ENCODE data around the gene DNM3.

DNM3 gene

DNA sequence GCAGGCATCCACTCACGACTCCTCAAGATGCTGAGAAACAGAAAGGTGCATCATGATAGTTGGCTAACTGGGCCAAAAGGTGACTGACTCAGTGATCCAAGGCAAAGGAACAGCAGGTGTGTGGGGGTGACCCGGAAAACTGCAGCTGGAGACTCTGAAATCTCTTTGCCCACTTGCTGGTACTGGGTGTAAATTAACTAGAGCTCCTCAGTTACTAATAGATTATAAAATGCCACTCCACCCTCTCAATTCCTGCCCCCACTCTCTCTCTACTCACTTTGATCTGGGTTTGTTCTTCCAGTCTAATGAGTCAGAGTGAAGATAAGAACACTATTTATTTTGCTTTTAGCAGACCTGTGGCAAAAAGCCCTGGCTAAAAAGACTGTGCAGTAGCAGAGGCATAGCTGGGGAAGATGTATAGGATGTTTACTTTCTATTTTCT lies 609.7 kb downstream of the DNM3 start:
- no peak overlapping the region for H3K27ac Mint-ChIP-seq

DNA sequence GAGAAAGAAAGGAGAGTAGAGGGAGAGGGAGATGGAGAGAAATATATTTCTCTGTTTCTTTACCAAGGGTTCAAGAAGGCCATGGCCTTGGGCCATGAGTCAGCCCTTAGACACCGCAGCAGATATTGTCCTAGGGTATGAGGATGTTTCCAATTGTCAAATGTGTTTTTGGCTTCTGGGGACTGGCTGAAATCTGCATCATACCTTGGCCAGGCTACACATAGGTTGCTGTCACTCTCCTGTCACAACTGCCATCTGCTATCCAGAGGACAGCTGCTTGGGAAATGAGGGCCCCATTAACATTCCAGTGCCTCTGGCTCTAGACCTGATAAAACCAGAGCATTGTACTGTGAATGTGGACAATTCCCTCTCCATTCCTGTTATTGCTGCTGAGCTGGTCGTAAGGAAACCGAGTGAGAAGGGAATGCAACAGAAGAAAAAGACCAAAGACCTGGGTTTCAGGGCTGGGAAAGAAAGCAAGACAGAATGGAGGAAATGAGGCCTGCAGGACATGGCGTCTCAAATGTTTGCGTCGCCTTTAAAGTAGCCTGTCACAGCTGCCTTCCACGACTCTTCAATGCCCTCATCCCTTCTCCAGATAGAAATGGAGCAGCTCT lies 611.3 kb downstream of the DNM3 start:
- Mint-ChIP-seq H3K4me3 (no peak overlapping the region), H3K27ac (no peak overlapping the region), H3K36me3 (no peaks in the 10 kb centered on the region), H3K9me3 (no peaks in the 10 kb centered on the region), H3K4me1 (peaks cover 12% of the 10 kb centered on the region)
- ATAC-seq (no peak), DNase-seq (ENCODE audit: low spot score in 2 of 2) (no peak)

More for the DNA sequence above, 609.7 kb downstream of the DNM3 start:
- no peak for DNase-seq (ENCODE audit: low spot score in 2 of 2)
- peak; percentile 72 for ATAC-seq
- peaks cover 12% of the 10 kb centered on the region for H3K4me1 Mint-ChIP-seq
- no peaks in the 10 kb centered on the region for H3K9me3 Mint-ChIP-seq
- no peaks in the 10 kb centered on the region for H3K36me3 Mint-ChIP-seq
- no peak overlapping the region for H3K4me3 Mint-ChIP-seq

DNA sequence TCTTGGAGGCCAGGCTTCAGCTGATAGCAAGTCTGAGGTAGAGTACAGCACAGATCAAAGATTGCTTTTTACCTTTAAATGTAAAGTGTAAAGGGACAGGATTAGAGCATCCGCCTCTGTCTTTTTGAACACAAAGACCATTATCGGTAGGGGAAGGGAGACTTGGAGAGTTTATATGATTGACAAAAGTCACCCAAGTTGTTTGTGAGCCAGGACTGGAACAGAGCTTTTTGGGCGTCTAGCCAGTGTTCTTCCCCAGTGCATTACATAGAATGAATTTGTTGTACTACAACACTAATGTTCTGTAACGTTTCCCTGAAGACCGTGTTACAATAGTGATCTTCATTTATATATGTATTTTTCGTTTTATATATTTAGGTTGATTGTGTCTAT lies 611.9 kb downstream of the DNM3 start:
- Mint-ChIP-seq H3K27ac (no peak overlapping the region), H3K4me1 (peaks cover 12% of the 10 kb centered on the region), H3K36me3 (no peaks in the 10 kb centered on the region), H3K9me3 (no peaks in the 10 kb centered on the region), H3K4me3 (no peak overlapping the region)
- no peak for DNase-seq (ENCODE audit: low spot score in 2 of 2)
- no peak for ATAC-seq

- Mint-ChIP-seq H3K4me1 (peaks cover 12% of the 10 kb centered on the region), H3K4me3 (no peak overlapping the region), H3K9me3 (no peaks in the 10 kb centered on the region), H3K36me3 (no peaks in the 10 kb centered on the region), H3K27ac (no peak overlapping the region)
- ATAC-seq (no peak), DNase-seq (ENCODE audit: low spot score in 2 of 2) (no peak)
These were observed 612.3 kb downstream of the DNM3 start for GRCh38 chr1:172453607-172454006.

DNA sequence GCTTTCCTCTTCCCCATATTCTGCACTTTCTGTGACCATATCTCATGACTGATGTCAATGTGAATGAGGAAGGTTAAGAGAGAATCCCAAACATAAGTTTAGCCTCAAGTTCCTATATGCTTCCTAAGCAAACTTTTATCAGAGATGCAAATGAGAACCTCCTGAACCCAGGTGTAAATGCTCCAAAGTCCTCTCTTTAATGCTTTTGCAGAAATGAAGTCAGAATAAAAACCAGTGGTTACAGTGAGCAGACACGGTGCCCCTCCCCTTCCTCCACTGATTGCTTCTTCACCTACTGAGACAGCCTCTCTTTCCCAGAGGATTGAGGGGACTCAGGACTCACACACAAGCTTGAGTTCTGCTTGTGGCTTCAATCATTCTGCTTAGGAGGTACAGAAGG lies 614.2 kb downstream of the DNM3 start:
- ATAC-seq: no peak
- Mint-ChIP-seq H3K4me1 (no peaks in the 10 kb centered on the region), H3K36me3 (no peaks in the 10 kb centered on the region)

GRCh38 chr1:172456344-172456769 lies 615.1 kb downstream of the DNM3 start:
- Mint-ChIP-seq H3K36me3 (no peaks in the 10 kb centered on the region), H3K4me3 (no peak overlapping the region), H3K27ac (no peak overlapping the region), H3K4me1 (no peaks in the 10 kb centered on the region), H3K9me3 (no peaks in the 10 kb centered on the region)
- DNase-seq (ENCODE audit: low spot score in 2 of 2): no peak
- no peak for ATAC-seq

More for the DNA sequence above, 614.2 kb downstream of the DNM3 start:
- Mint-ChIP-seq H3K27ac (no peak overlapping the region), H3K9me3 (no peaks in the 10 kb centered on the region), H3K4me3 (no peak overlapping the region)
- no peak for DNase-seq (ENCODE audit: low spot score in 2 of 2)

GRCh38 chr1:172457479-172458130 lies 616.3 kb downstream of the DNM3 start:
- no peaks in the 10 kb centered on the region for H3K9me3 Mint-ChIP-seq
- no peak overlapping the region for H3K27ac Mint-ChIP-seq
- H3K4me1 Mint-ChIP-seq: no peaks in the 10 kb centered on the region
- no peaks in the 10 kb centered on the region for H3K36me3 Mint-ChIP-seq
- DNase-seq (ENCODE audit: low spot score in 2 of 2) (no peak), ATAC-seq (no peak)
- H3K4me3 Mint-ChIP-seq: no peak overlapping the region

DNA sequence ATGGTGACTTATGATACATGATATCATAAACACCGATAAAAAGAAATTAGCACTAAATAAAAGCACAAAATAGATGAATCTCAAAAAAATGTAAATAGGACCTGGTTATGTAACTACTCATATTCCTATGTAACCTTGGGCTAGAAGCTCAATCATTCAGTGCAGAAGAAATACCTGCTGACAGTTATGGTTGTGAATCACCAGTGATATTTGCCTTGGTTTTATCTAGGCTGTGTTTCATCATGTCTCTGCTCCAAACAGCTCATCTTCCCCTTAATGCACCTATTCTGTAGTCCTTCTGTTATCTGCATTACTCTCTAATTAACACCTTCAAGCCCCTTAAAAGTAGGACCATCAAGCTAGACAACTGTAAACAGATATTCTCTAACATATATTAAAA lies 618.9 kb downstream of the DNM3 start:
- no peak overlapping the region for H3K4me3 Mint-ChIP-seq
- no peaks in the 10 kb centered on the region for H3K4me1 Mint-ChIP-seq
- H3K9me3 Mint-ChIP-seq: no peaks in the 10 kb centered on the region
- H3K36me3 Mint-ChIP-seq: no peaks in the 10 kb centered on the region
- DNase-seq (ENCODE audit: low spot score in 2 of 2) (no peak), ATAC-seq (no peak)
- H3K27ac Mint-ChIP-seq: no peak overlapping the region

DNA sequence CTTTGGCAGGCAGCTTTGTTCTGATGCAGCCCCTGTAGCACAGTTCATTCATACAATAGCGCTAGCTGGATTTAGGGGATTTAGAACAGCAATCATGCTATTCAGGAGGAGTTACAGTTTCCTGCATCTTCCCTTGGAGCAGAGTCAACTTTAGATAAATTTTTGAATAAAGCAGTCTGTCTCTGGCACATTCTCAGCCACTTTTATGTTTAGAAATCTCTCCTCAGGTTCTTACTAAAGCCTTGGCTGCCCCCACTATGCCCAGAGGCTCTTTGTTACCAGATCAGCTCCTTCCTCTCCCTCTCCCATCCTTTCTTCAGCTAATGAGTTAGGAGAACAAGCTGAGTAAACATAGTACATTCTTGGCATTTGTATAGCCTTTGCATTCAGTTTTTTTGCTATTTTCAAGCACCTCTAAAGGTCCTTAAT lies 619.6 kb downstream of the DNM3 start:
- DNase-seq (ENCODE audit: low spot score in 2 of 2) (no peak), ATAC-seq (no peak)
- no peak overlapping the region for H3K27ac Mint-ChIP-seq
- H3K36me3 Mint-ChIP-seq: no peaks in the 10 kb centered on the region
- H3K9me3 Mint-ChIP-seq: no peaks in the 10 kb centered on the region
- H3K4me3 Mint-ChIP-seq: no peak overlapping the region
- H3K4me1 Mint-ChIP-seq: no peaks in the 10 kb centered on the region

All from stimulated activated effector memory CD8-positive, alpha-beta T cell treated with anti-CD3 and anti-CD28 coated beads, Interleukin-12 subunit alpha, Interleukin-12 subunit beta, amount 100 ng/mL, for 72 hours (primary cell).